ENCODE results near the gene SYT1.

GRCh38 chr12:79023784-79024183 is 159.2 kb downstream of the SYT1 start:
- TF ChIP-seq CTCF (conservative IDR thresholded peaks at IDR 0.05; ENCODE audit: low read length) (no peak), EZH2phosphoT487 (IDR thresholded peaks at IDR 0.05; ENCODE audit: borderline replicate concordance, low read depth, low read length) (no peak)

Measured in OCI-LY7 (cell line).